HepG2 (cell line): ENCODE measurements around the gene OLFM2. TPM values are rescaled to one million over a fixed set of nuclear protein-coding genes. Genes with fewer than 3 reads are reported as not detected.

Experiments
- FIP1L1 ChIP-seq: fragments of 200-400 bp; formaldehyde crosslinking; IDR thresholded peaks from 2 replicates; pipeline ENCODE4 v1.6.1; 2018; ENCODE audit warnings: low read depth, mild to moderate bottlenecking, low read length, moderate library complexity, borderline replicate concordance; ENCODE audit not compliant: insufficient read depth
- FOXK1 ChIP-seq: sonication (generic); formaldehyde crosslinking; IDR thresholded peaks from 2 replicates; pipeline ENCODE4 v1.4.0; 2020; ENCODE audit warnings: low read depth, missing genetic modification reagents, borderline replicate concordance
- POGZ ChIP-seq: sonication (generic); formaldehyde crosslinking; IDR thresholded peaks from 2 replicates; pipeline ENCODE4 v1.4.0; 2020; ENCODE audit warnings: mild to moderate bottlenecking, missing genetic modification reagents
- SIN3B ChIP-seq: fragments of 150-350 bp; IDR thresholded peaks from 2 replicates; pipeline ENCODE4 v1.6.1; 2014; ENCODE audit warnings: low read length
- SMAD9 ChIP-seq: sonication (generic); formaldehyde crosslinking; IDR thresholded peaks from 2 replicates; pipeline ENCODE4 v1.5.1; 2020; ENCODE audit warnings: mild to moderate bottlenecking, missing genetic modification reagents
- TERF1 ChIP-seq: sonication (generic); formaldehyde crosslinking; IDR thresholded peaks from 2 replicates; pipeline ENCODE4 v1.8.0; 2022; ENCODE audit warnings: mild to moderate bottlenecking, missing genetic modification reagents, moderate library complexity
- ZFP82 ChIP-seq: sonication (generic); formaldehyde crosslinking; IDR thresholded peaks from 2 replicates; pipeline ENCODE4 v1.5.1; 2020; ENCODE audit warnings: mild to moderate bottlenecking, missing genetic modification reagents, borderline replicate concordance
- ZNF337 ChIP-seq: sonication (generic); formaldehyde crosslinking; IDR thresholded peaks from 2 replicates; pipeline ENCODE4 v1.5.1; 2020; ENCODE audit warnings: missing genetic modification reagents, low read depth, mild to moderate bottlenecking, borderline replicate concordance
- polyA plus RNA-seq, 8 experiments: library from polyadenylated mRNA; depleted of rRNA in 3 of 8; stranded (reverse) in 7 of 8; unstranded in 1 of 8; fragments of >200 nt; fragmentation: Illumina TruSeq in 4 of 8; extraction: Trizol in 4 of 8; gene quantifications; 2 replicates each; pipeline versions ENCODE4 v1.2.1 to v1.2.3, GENCODE V29; 2011 to 2016; ENCODE audit warnings: low read depth in 4 of 8, missing spikeins in 1 of 8, mixed read lengths in 1 of 8; ENCODE audit not compliant: insufficient read depth in 1 of 8
- total RNA-seq, 5 experiments: library from RNA; depleted of rRNA; stranded (reverse); fragments of >200 nt; fragmentation: Illumina TruSeq; extraction: Trizol; gene quantifications; 2 replicates each; pipeline ENCODE4 v1.2.3, GENCODE V29; 2016; ENCODE audit warnings: low read depth in 1 of 5
- TF ChIP-seq, protein P1 (sequence below): sonication (generic); formaldehyde crosslinking; IDR thresholded peaks from 2 replicates; pipeline ENCODE4 v1.4.0; 2020; ENCODE audit warnings: mild to moderate bottlenecking, missing genetic modification reagents
- TF ChIP-seq, protein P2 (sequence below): IDR thresholded peaks from 2 replicates; pipeline ENCODE4 v1.6.1; 2016; ENCODE audit warnings: mild to moderate bottlenecking
- TF ChIP-seq, protein P3 (sequence below): sonication (generic); formaldehyde crosslinking; IDR thresholded peaks from 2 replicates; pipeline ENCODE4 v1.8.0; 2022; ENCODE audit warnings: missing genetic modification reagents, mild to moderate bottlenecking, borderline replicate concordance

Gene OLFM2
- total and polyA plus RNA-seq, 2 of the 13 experiments (the other 11 are each of a cell fraction or from before 2014, with no cell fraction given) = 0.20 to 0.51 TPM

- TF ChIP-seq TERF1 (no peak), SIN3B (no peak), SMAD9 (CRISPR knock-in tag) (no peak), FOXK1 (CRISPR knock-in tag) (no peak), POGZ (CRISPR knock-in tag) (no peak), ZNF337 (CRISPR knock-in tag) (no peak), FIP1L1 (no peak), ZFP82 (CRISPR knock-in tag) (no peak)
- TF ChIP-seq, protein P1, sequence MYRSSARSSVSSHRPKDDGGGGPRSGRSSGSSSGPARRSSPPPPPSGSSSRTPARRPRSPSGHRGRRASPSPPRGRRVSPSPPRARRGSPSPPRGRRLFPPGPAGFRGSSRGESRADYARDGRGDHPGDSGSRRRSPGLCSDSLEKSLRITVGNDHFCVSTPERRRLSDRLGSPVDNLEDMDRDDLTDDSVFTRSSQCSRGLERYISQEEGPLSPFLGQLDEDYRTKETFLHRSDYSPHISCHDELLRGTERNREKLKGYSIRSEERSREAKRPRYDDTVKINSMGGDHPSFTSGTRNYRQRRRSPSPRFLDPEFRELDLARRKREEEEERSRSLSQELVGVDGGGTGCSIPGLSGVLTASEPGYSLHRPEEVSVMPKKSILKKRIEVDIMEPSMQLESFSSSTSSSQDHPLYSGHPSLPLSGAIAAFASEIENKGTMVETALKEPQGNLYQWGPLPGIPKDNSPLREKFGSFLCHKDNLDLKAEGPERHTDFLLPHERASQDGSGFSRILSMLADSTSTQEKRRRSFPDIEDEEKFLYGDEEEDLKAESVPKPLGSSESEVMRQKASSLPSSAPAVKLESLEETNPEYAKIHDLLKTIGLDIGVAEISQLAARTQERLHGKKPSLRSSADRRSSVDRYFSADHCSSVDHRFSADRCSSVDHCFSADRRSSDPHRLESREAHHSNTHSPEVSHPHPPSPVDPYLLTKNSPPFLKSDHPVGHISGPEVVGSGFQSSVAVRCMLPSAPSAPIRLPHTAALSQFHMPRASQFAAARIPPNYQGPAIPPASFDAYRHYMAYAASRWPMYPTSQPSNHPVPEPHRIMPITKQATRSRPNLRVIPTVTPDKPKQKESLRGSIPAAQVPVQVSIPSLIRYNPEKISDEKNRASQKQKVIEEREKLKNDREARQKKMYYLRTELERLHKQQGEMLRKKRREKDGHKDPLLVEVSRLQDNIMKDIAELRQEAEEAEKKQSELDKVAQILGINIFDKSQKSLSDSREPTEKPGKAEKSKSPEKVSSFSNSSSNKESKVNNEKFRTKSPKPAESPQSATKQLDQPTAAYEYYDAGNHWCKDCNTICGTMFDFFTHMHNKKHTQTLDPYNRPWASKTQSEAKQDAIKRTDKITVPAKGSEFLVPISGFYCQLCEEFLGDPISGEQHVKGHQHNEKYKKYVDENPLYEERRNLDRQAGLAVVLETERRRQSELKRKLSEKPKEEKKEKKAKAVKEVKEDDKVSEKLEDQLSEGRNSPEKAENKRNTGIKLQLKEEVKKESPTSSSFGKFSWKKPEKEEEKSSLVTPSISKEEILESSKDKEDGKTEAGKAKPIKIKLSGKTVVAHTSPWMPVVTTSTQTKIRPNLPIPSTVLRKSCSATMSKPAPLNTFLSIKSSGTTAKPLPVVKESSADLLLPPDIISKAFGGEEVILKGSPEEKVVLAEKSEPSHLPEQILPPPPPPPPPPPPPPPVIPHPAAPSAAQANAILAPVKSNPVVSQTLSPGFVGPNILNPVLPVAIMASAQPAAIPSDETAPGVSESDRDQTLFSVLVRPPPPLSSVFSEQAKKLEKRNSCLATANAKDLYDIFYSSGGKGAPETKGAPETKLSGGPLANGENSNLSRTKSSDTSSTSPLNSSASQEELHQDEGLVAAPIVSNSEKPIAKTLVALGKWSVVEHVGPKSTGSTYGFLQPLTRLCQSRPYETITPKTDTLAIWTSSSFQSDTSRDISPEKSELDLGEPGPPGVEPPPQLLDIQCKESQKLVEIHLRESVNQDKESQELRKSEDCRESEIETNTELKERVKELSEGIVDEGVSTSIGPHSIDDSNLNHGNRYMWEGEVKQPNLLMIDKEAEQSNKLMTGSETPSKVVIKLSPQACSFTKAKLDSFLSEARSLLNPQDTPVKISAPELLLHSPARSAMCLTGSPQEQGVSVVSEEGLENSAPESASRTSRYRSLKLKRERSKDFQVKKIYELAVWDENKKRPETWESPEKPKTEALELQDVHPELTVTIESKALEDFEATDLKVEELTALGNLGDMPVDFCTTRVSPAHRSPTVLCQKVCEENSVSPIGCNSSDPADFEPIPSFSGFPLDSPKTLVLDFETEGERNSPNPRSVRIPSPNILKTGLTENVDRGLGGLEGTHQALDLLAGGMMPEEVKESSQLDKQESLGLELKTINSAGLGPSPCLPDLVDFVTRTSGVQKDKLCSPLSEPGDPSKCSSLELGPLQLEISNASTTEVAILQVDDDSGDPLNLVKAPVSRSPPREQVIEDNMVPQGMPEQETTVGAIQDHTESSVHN = no peak
- TF ChIP-seq, protein P2, sequence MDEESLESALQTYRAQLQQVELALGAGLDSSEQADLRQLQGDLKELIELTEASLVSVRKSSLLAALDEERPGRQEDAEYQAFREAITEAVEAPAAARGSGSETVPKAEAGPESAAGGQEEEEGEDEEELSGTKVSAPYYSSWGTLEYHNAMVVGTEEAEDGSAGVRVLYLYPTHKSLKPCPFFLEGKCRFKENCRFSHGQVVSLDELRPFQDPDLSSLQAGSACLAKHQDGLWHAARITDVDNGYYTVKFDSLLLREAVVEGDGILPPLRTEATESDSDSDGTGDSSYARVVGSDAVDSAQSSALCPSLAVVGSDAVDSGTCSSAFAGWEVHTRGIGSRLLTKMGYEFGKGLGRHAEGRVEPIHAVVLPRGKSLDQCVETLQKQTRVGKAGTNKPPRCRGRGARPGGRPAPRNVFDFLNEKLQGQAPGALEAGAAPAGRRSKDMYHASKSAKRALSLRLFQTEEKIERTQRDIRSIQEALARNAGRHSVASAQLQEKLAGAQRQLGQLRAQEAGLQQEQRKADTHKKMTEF (CRISPR knock-in tag) = no peak
- TF ChIP-seq, protein P3, sequence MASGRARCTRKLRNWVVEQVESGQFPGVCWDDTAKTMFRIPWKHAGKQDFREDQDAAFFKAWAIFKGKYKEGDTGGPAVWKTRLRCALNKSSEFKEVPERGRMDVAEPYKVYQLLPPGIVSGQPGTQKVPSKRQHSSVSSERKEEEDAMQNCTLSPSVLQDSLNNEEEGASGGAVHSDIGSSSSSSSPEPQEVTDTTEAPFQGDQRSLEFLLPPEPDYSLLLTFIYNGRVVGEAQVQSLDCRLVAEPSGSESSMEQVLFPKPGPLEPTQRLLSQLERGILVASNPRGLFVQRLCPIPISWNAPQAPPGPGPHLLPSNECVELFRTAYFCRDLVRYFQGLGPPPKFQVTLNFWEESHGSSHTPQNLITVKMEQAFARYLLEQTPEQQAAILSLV (CRISPR knock-in tag) = no peak
Measured at GRCh38 chr19:9871626-9872338, 64.5 kb downstream of the OLFM2 start (continued).
